ENCODE measurements around the gene PCED1B. TPM values are rescaled to one million over a fixed set of nuclear protein-coding genes. Genes with fewer than 3 reads are reported as not detected.
"Not testable (repeated sequence)": the region's sequence is repeated elsewhere in the genome, so short reads cannot be mapped to it uniquely, and the experiment has no call there.

The PCED1B gene
- total RNA-seq, 1 donor from 2014 or later: 0.99 TPM

DNA sequence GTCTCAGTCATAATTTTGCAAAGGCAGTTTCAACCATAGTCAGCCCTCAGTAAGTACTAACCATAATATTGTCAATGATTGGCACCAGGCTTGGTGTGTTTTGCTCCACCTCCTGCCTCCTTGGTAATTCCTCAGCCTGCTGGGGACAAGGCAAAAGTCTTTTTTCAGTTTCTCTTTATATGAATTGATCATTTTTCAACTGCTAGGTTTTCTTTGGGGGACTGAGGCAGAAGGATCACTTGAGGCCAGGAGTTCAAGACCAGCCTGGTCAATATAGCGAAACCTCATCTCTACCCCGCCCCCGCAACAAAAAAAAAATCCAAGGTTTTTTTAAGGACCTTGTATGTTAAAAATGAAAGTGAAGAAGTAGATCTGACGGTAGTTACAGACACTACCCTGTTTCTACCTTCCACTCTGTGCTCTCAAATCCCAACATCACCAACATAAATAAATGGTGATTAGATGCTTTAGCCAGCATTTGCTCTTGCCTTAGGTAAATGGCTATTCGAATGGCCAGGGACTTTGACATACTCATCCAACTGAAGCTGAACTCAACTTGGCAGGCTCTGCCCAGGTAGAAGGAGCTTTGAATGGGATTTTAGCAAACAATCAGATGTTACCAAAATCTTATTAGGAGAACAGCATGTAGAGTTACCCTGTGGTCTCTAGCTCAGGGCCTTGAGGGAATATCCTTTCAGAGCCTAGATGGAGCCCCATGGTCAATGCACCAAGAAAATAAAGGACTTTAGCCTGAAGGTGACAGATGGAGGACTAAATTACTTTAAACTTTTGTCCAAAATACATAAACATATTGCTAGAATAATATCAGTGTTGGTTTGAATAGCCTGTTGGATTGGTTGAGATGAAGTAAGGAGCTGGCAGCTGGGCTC is 127.3 kb downstream of the PCED1B start:
- DNase-seq (ENCODE audit: low read depth): no peak

DNA sequence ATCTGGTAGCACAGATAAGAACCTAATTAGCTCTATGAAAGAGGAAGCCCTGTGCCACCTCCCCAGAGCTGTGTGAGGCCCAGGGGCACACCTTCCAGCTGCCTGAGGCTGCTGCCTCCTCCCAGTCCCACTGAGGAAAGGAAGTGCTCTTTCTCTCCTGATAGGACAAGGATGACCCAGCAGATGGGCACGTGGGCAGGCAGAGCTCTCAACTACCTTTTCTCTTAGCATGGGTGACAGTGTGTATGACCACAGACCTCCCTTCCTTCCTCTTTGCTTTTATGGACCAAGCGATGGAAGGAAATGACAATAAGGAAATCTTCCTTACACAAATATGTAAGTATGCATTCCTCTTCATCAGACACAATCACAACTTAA is 127.9 kb downstream of the PCED1B start:
- no peak for DNase-seq (ENCODE audit: low read depth)

DNA sequence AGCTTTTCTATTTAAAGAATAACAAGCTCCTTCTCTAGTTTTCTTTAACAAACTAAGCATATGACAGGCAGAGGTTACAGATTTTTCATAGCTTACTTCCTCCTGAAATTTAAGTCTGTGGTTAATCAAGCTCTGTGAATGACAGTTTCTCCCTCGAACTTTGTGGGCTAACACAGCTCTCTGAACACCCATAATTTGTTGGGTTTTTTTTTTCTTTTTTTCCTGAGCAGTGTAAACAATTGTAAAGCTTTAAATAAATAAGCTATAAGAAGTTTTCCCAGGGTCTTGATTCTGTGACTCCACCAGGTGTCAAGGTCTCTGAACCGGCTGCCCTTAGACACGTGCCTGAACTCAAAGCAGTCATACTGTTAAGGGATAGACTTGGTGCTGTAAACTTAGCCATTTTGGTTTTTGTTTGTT is 128.4 kb downstream of the PCED1B start:
- DNase-seq (ENCODE audit: low read depth): no peak

DNA sequence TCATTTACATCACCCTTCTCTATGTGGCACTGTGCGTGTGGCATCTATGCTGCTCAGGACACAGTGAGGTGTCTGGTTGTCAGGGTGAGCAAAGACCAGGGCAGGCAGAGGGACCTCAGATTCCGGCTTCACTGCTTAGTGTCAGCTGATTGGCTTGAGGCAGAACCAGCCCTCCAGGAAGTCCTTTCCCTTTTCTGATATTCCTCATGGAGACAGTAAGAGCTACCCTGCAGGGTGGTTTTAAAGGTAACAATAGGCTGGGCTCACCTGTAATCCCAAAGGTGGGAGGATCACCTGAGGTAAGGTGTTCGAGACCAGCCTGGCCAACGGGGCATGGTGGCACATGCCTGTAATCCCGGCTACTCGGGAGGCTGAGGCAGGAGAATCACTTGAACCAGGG is 129.6 kb downstream of the PCED1B start:
- DNase-seq (ENCODE audit: low read depth): no peak

DNA sequence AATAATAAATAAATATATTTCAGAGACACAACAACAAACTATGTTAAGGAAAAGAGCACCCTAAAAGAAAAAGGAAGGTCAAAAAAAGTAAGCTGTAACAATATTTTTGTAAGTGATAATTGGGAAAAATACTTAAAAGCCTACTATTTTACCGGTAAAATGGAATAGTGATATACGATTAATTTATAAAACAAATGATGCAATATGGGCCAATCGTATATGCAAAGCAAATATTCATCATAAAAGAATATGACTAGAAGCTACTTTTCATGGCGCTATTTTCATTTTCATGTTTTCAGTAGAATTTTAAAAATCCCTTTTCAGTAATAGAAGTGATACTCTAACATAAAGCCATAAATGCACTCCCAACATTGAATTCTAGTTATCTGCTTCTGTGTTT is 131.4 kb downstream of the PCED1B start:
- no peak for DNase-seq (ENCODE audit: low read depth)

DNA sequence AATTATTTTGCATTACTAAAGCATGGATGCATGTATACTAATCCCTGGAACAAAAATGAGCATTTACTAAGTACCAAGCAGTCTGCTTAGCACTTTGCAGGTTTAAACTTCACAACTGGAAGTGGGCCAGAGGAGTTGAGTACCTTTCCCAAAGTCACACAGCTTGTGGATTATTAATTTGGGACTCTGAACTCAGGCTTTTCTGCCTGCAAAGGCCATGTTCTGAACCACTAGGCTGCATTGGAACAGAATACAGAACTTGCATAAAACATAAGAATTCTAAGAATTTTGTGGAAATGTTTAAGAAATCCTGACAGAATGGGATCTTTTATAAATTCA is 133.2 kb downstream of the PCED1B start:
- DNase-seq (ENCODE audit: low read depth): no peak

DNA sequence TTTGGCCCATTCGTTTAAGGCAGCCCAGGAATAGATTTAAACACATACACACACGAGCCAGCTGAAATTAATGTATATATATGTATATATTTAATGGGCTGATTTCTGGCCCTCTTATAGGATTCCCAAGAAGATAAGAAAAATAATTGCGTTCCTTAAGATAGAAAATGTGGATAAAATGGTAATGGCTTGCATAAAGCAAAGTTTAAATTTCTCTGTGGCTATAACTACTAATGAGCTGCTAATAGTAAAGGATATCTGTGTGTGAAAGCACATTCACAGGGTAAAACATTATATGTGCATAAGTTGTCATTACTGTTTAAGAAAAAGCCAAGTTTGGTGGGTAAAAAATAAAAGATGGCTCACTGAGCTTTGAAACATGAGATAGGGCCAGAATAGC is 134.0 kb downstream of the PCED1B start:
- DNase-seq (ENCODE audit: low read depth): no peak

DNA sequence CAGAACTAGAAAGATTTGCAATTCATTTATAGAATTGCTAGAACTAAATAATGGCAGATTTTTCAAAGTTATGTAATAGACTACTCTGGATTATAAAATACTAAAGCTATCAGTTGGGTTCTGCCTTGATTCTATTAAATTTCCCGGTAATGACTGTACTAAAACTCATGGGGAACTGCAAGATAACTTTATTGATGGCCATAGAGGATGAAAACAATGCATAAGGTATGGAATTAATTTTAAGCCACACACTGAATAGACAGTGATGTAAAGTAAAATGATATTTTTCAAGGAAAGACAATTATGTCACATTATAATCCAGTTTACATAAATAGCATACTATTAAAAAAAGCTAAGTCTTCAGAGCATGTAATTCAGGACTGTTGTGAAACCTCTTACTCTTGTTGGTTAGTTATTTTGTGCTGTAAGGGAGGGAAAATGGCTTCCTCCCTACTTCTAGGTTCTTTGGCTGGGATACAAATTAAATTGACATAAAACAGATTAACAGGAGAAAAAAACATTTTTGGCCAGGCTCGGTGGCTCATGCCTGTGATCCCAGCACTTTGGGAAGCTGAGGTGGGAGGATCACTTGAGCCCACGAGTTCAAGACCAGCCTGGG is 134.7 kb downstream of the PCED1B start:
- DNase-seq (ENCODE audit: low read depth): no peak

DNA sequence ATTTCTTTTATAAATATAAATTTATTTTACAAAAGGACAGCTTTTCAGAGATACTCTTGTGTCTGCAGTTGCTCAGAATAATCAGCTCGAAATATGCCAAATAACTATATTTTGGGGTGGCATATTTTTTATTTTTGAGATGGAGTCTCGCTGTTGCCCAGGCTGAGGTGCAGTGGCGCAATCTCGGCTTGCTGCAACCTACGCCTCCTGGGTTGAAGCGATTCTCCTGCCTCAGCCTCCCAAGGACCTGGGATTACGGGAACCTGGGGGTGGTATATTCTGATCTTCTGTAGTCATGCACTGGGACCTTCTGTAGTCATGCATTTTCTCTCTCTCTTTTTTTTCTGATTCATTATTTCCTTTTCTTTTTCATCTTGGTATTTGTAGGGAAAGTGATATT is 135.3 kb downstream of the PCED1B start:
- DNase-seq (ENCODE audit: low read depth): no peak

DNA sequence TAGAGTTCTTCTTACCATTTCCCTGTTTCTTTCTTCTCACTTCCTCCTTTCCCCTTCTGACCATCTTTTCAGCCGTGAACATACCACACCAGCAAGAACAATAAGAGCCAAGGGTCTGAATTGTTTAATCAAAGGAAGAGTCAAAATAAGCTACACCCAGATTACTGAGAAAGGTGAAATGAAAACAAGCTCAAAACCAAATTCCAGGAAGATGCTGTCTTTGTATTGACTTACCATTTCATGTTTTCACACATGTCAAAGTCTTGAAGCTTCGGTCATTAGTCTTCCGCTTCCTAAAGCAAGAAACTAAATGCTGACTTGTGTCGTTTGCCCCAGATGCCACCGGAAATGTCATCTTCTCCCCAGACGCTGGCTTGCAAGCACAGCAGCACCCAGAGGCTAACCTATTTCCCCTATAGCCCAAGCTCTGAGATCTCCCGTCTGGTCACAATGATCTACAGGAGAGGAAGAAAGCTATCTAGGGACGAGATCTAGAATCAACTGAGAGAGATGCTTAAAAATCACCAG is 136.8 kb downstream of the PCED1B start:
- no peak for DNase-seq (ENCODE audit: low read depth)

DNA sequence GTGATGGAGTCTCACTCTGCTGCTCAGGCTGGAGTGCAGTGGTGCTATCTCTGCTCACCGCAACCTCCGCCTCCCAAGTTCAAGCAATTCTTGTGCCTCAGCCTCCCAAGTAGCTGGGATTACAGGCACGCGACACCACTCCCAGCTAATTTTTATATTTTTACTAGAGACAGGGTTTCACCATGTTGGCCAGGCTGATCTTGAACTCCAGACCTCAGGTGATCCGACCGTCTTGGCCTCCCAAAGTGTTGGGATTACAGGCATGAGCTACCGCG is 138.1 kb downstream of the PCED1B start:
- not testable (repeated sequence) for DNase-seq (ENCODE audit: low read depth)

DNA sequence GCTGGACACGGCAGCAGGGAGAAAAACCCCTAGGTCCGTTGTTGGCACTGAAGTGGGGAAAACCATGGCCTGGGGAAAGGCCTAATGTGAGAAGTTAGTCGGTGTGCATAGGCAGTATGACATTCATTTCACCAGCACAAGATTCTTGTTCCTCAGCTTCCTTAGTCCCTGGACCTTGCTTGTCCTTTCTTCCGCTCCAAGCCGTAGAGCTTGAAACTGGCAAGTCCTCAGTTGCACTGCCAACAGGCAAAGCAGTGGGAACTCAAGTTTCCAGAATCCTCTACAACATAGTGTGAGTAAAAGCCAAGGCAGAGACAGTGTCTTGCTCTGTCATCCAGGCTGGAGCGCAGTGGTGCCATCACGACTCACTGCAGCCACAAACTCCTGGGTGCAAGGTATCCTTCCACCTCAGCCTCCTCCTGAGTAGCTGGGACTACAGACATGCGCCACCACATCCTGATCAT is 138.8 kb downstream of the PCED1B start:
- DNase-seq (ENCODE audit: low read depth): no peak

DNA sequence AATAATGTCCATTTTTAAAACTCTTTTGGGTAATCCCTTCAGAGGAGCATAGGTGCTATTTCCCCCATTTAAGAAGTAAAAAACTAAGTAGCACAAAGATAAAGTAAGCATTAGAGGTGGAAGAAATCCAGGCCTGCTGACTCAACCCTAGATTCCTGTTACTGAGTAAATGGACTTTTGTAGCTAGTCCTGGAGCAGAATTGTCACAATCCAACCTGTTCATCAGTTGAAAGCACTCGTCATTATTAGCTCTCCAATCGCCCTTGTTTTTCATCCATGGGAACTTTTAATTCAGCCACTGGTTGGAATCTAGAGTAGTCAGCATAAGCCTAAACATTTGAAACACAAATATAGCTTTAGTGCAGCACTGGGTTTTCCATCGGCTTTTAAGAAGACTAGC is 139.8 kb downstream of the PCED1B start:
- DNase-seq (ENCODE audit: low read depth): no peak

DNA sequence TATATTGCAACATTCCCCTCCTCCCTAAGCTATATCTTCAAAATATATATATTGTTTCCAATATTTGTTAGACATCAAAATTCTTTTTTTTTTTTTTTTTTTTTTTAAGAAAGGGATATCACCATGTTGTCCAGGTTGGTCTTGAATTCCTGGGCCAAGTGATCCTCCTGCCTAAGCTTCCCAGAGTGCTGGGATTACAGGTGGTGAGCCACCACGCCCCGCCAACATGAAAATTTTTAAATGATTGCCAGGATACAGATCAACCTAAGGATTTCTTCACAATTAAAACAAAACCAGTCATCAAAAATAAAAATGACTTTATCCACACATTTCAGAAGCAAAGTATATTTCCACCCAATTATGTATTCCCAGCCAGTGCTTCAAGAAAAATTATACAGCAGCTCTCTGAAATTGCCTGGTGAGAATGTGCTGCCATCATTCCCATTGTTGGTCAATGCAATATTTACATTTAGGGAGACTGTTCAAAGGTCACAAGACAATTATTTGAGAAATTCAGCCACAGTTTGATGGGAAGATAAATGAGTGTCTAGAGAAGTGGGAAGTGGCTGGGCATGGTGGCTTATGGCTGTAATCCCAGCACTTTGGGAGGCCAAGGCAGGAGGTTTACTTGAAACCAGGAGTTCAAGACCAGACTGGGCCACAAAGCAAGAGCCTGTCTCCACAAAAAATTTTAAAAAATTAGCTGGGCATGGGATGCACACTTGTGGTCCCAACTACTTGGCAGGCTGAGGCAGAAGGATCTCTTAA is 142.0 kb downstream of the PCED1B start:
- no peak for DNase-seq (ENCODE audit: low read depth)

DNA sequence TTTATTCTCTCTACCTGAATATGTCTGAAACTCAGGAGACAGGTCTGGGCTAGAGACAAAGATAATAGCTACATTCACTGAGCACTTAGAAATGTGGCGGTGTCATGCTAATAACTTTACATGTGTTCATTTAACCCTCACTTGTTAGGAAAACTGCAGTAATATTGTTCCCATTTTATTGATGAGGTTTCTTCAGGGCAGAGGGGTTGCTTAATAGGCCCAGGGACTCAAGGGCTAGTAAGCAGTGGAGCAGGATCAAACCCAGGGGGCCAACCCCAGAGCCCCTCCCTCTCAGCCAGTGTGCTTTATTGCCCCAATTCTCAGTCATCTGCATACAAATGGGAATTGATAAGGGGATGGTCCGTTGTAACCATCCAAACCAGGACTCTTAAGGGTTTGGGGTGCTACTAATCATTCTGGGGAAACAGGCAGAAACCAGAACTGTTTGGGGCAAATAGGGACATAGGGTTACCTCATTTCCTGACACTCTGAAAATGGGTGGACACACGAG is 143.2 kb downstream of the PCED1B start:
- DNase-seq (ENCODE audit: low read depth): no peak

DNA sequence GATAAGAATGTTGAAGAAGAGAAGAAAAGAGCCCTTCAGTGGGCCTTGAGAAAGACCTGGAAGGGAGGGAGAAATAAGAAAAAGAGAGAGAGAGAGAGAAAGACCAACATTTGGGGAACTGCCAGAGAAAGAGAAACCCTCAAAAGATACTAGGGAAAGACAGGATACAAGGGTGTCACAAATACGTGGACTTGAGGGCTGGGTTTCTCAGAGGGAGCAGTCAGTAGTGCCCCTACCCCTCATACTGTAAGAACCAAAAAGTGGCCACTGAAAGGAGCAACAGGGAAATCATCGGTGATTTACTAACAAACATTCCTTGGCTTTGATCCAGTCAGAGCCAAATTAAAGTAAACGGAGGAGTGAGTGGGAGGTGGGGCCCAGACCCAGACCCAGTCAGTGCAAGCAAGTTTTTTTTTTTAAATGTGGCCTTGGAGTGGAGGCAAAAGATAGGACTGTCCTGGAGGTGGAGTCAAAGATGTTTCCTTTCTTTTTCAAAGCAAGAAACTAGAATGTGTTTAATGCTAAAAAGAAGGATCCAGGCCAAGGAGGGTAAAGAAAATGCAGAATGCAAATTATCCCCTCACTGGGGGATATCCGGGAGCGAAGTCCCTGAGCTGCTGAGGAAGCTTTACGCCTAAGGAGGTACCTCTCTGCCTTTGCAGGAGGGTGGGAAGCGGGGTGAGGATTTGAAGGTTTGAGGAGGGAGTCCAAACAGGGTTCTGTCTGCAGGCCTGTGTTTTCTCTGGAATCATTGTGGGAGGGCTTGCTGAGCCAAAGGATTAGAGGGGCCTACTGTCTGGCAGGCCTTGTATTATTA is 143.8 kb downstream of the PCED1B start:
- no peak for DNase-seq (ENCODE audit: low read depth)

DNA sequence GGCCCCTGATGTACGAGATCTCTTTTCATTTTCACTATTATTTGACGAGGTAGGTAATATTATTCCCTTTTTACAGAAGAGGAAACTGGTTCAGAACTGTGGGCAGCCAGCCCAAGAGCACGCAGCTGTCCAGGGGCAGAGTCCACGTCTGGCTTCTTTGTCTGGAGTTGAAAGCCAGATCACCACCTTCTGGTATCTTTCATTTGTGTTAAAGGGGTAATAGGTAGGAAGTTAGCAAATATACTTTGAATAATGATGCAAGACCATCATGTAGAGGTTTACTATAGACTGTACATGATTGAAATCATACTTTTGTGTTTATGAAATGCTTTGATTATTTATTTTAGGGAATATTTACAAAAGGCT is 144.4 kb downstream of the PCED1B start:
- DNase-seq (ENCODE audit: low read depth): peak; percentile 65

DNA sequence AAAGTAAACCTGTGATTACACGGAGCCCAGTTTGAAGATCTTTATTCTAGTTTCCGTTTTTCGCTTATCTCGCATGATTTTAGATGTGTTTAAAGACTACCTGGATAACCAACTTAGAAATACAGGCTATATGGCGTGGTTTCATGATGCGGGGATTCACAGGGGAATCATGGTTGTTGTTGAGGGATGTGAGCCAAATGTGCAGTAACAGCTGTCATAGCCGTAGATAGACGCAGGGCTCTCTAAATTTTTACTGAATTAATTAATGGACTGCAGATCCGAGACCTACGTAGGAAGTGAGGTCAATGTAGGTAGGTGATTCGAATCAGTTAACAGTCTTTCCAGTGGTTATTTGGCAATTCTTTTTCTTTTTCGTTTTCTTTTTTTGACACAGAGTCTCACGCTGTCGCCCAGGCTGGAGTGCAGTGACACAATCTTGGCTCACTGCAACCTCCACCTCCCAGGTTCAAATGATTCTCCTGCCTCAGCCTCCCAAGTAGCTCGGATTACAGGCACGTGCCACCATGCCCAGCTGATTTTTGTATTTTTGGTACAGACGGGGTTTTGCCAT is 145.2 kb downstream of the PCED1B start:
- DNase-seq (ENCODE audit: low read depth): no peak

DNA sequence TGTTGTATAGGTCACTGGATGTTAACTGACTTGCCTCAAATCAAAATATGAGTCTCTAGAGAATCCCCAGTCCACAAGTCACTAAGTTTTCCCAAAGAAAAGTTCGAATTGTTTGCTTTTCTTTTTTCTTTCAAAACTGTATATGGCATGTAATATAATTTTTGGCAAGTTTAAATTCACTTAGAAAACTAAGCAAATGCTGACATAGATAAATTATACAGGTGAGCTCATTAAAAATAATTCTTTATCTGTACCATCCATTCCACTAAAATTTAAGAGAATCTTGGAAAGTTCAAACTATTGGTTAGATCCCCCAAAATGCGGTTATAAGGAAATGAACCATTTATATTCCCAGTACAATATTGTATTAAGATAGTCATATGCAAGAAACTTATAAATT is 145.9 kb downstream of the PCED1B start:
- DNase-seq (ENCODE audit: low read depth): no peak

DNA sequence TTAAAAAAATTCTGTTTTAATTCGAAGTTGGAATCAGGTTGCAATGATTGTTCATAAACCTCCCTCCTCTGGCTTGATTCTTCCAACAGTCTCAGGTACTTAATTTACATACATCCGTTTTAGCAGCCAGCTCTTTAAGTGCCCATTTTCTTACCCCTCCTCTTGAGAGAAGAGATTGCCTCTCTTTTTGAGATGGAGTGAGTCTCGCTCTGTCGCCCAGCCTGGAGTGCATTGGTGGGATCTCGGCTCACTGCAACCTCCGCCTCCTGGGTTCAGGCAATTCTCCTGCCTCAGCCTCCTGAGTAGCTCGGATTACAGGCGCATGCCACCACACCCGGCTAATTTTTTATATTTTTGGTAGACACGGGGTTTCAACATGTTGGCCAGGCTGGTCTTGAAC is 146.8 kb downstream of the PCED1B start:
- no peak for DNase-seq (ENCODE audit: low read depth)

DNA sequence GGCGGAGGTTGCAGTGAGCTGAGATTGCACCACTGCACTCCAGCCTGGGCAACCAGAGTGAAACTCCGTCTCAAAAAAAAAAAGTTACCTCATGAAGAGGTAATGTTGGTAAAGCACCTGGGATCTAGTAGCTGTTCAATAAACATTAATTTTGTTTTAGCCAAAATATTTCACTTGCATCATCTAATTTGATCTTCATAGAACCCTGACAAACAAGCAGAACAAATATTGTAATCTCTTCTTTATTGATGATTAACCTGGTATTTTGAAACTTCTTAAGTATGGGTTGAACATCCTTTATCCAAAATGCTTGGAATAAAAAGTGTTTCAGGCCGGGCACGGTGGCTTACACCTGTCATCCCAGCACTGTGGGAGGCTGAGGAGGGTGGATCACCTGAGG is 149.4 kb downstream of the PCED1B start:
- no peak for DNase-seq (ENCODE audit: low read depth)
